H7 (cell line): ENCODE results near the gene PTPRN2. TPM values are rescaled to one million over a fixed set of nuclear protein-coding genes. Genes with fewer than 3 reads are reported as not detected.
"Not testable (repeated sequence)": the region's sequence is repeated elsewhere in the genome, so short reads cannot be mapped to it uniquely, and the experiment has no call there.

Experiments
- DNase-seq: peaks from one replicate; pipeline ENCODE4 v3.0.0; 2012
- H3K27me3 ChIP-seq: 2 replicates; pipeline ENCODE4 v1.6.0; 2011; ENCODE audit warnings: mild to moderate bottlenecking, low read length; ENCODE audit not compliant: control insufficient read depth, insufficient read depth
- H3K36me3 ChIP-seq: replicated peaks from 2 replicates; pipeline ENCODE4 v1.5.1; 2011; ENCODE audit warnings: low read length; ENCODE audit not compliant: control insufficient read depth, insufficient read depth
- H3K4me3 ChIP-seq: 2 replicates; pipeline ENCODE4 v1.5.1; 2011; ENCODE audit warnings: low read depth, mild to moderate bottlenecking, control low read depth, low read length, moderate library complexity; ENCODE audit not compliant: insufficient read depth
- total RNA-seq: library from RNA; depleted of rRNA; stranded (reverse); fragments of >200 nt; shearing (Covaris generic); gene quantifications from 2 replicates; pipeline ENCODE4 v1.2.3, GENCODE V29; 2014

PTPRN2 gene
- total RNA-seq, 1 experiment from 2014 or later = 0.80 TPM

GRCh38 chr7:157734676-157735640 is 852.7 kb downstream of the PTPRN2 start:
- H3K27me3 ChIP-seq = no peaks in the 10 kb centered on the region
- DNase-seq = no peak

GRCh38 chr7:157733760-157734395 is 853.7 kb downstream of the PTPRN2 start:
- DNase-seq, H3K36me3 ChIP-seq, H3K4me3 ChIP-seq, H3K27me3 ChIP-seq: not testable (repeated sequence)

More at GRCh38 chr7:157734676-157735640, 852.7 kb downstream of the PTPRN2 start:
- no peak overlapping the region for H3K4me3 ChIP-seq
- no peaks in the 10 kb centered on the region for H3K36me3 ChIP-seq

GRCh38 chr7:157731126-157731525 is 856.5 kb downstream of the PTPRN2 start:
- H3K27me3 ChIP-seq = no peaks in the 10 kb centered on the region; the same call in 1 of the 2 replicates
- no peak for DNase-seq
- no peak overlapping the region for H3K4me3 ChIP-seq
- no peaks in the 10 kb centered on the region for H3K36me3 ChIP-seq

- peak; percentile 42 for DNase-seq
- Histone ChIP-seq H3K27me3 (no peaks in the 10 kb centered on the region; the same call in 1 of the 2 replicates), H3K36me3 (no peaks in the 10 kb centered on the region), H3K4me3 (no peak overlapping the region)
These were observed 857.0 kb downstream of the PTPRN2 start for GRCh38 chr7:157730614-157731013.

DNA sequence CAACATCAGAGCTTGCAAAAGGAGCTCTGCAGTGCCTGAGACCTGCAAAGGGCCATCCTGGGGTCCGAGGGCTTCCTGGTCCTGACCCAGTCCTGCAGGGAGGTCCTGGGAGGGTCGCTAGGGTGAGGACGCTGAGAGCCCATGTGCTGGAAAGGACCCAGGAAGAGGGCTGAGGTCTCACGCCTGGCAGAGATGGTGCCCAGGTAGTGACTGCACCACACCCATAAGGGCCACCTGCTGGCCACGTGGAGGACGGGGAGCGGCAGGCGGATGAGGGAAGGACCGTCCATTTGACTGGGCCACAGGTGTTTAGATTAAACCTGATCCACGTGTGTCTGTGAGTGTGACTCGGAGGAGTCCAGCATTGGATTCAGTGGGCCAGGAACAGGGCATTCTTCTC is 858.1 kb downstream of the PTPRN2 start:
- Histone ChIP-seq H3K27me3 (no peaks in the 10 kb centered on the region; the same call in 1 of the 2 replicates), H3K4me3 (no peak overlapping the region), H3K36me3 (no peaks in the 10 kb centered on the region)
- peak; percentile 46 for DNase-seq

DNA sequence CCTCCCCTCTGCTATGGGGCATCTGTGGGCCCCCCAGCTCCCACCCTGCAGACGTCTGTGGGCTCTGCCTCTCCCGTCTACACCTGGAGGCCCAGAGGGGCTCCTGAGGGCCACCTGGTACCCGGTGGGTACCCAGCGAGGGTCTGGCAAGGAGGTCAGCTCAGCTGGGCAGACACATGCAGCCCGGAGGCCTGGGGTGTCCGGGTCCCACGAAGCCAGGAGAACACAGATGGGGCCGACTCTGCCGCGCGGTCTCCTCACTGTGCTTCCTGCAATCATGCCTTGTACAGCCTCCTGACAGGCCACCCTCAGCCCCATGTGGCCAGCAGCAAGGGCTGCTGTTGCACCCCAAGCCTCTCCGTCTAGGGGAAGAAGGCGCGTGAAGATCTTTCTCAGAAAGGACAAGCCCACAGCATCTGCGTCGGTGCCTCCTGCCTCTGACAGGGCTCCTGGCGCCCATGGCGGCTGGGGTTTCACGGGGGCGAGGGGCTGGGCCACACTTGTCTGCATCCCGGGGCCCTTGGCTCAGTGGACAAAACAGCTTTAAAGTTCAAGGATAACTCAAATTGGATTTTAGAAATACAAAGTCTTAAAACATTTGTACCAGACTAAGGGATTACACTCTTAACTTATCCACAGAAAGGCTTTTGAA is 859.5 kb downstream of the PTPRN2 start:
- Histone ChIP-seq H3K27me3 (no peaks in the 10 kb centered on the region; the same call in 1 of the 2 replicates), H3K36me3 (no peaks in the 10 kb centered on the region), H3K4me3 (no peak overlapping the region)
- DNase-seq = peak; percentile 39

DNA sequence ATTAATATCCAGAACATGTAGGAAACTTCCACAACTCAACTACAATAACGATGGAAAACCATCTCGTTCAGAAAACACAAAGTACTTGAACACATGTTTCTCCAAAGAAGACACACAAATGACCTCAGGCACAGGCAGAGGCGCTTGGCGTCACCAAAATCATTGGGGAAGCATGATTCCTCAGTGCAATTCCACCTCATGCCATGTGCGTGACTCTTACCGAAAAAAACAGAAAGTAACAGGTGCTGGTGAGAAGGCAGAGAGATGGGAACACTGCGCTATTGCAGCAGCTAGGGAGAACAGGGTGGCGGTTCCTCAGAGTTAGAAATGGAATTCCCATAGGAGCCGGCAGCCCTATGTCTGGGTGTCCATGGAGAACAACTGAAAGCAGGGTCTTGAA is 860.9 kb downstream of the PTPRN2 start:
- Histone ChIP-seq H3K36me3 (no peaks in the 10 kb centered on the region), H3K27me3 (no peaks in the 10 kb centered on the region; the same call in 1 of the 2 replicates), H3K4me3 (no peak overlapping the region)
- no peak for DNase-seq

DNA sequence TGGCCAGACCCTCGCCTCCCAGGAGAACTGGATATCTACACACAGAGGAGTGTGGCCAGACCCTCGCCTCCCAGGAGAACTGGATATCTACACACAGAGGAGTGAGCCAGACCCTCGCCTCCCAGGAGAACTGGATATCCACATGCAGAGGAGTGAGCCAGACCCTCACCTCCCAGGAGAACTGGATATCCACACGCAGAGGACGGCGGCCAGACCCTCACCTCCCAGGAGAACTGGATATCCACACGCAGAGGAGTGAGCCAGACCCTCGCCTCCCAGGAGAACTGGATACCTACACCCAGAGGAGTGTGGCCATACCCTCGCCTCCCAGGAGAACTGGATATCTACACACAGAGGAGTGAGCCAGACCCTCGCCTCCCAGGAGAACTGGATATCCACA is 862.3 kb downstream of the PTPRN2 start:
- H3K4me3 ChIP-seq, H3K36me3 ChIP-seq, H3K27me3 ChIP-seq, DNase-seq: not testable (repeated sequence)

GRCh38 chr7:157723205-157723604 is 864.4 kb downstream of the PTPRN2 start:
- no peaks in the 10 kb centered on the region for H3K27me3 ChIP-seq
- peak; percentile 60 for DNase-seq
- H3K4me3 ChIP-seq = no peak overlapping the region
- H3K36me3 ChIP-seq = no peaks in the 10 kb centered on the region

DNA sequence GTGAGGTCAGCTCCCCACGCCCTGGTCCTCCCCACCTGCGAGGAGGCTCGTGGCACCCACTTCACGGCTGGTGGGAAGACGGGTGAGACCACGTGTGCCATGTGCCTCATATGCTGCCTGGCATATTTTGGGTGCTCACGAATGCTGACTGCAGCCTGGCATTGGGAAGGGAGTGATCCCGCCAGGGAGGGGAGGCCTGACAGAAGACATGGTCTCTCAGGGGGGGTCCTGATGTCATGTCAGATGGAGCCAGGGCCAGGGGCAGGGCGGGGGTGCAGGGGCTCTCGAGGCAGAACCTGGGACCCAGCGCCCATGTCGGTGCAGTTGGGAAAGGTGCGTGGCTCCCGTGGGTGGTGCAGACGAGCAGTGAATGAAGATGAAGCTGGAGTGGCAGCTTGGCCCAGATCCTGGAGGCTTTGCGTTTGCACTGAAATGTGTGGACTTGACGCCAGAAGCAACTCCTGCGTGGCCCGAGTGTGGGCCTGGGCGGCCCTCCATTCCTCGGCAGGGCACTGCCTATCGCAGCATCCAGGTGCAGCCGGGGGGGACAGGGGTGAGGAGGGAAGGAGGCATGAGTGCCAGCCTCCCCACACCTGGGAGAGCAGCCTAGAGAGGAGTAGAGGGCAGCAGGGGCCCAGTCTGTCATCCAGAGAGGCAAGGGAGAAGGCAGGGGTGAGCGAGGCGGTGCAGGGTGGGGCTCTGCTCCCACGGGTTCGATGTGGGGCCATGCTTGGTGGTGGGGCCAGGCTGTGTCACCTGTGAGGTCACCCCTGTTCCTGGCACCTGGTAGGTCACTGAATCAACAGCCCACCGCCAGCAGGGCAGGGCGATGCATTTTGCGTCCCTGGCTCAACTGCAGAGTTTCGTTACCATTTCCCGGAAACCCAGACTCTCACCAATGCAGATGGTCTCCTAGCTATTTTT is 865.2 kb downstream of the PTPRN2 start:
- Histone ChIP-seq H3K27me3 (no peaks in the 10 kb centered on the region), H3K4me3 (no peak overlapping the region), H3K36me3 (no peaks in the 10 kb centered on the region)
- no peak for DNase-seq

- no peaks in the 10 kb centered on the region for H3K36me3 ChIP-seq
- DNase-seq = peak; percentile 53
- no peak overlapping the region for H3K4me3 ChIP-seq
- H3K27me3 ChIP-seq = no peaks in the 10 kb centered on the region
These were observed 866.0 kb downstream of the PTPRN2 start for GRCh38 chr7:157721468-157722136.

- Histone ChIP-seq H3K36me3 (no peaks in the 10 kb centered on the region), H3K4me3 (no peak overlapping the region), H3K27me3 (no peaks in the 10 kb centered on the region)
- peak; percentile 47 for DNase-seq
These were observed 867.6 kb downstream of the PTPRN2 start for GRCh38 chr7:157719705-157720655.
